Pulmonary artery endothelial cell (primary cell): ENCODE measurements around the gene ASCL2. TPM values are rescaled to one million over a fixed set of nuclear protein-coding genes. Genes with fewer than 3 reads are reported as not detected.

Experiments
- DNase-seq: peaks from one replicate; pipeline ENCODE4 v3.0.0-alpha.2; 2011; ENCODE audit warnings: low read depth, low spot score
- total RNA-seq: library from RNA; depleted of rRNA; stranded (reverse); fragments of >200 nt; gene quantifications from 2 replicates; pipeline ENCODE4 v1.2.3, GENCODE V29; 2014

The ASCL2 gene
- total RNA-seq, 1 donor from 2014 or later = not detected

GRCh38 chr11:2275334-2276279, 5.2 kb upstream of the ASCL2 start:
- no peak for DNase-seq

DNA sequence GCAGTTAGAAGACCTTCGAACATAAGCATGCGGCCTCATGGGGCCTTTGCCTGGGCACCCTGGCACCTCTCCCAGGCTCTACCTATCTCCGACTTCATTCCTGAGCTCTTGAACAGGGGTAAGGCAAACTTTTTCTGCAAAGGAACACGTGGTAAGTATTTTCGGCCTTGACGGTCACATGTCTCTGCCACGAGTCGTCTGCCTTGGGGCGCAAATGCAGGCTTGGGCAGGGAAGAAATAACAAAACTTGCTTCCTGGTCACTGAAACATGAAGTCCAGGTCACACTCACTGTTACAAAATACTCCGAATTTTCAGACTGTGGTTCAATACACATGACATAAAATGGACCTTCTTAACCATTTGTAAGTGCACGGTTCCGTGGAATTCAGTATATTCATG, 3.4 kb upstream of the ASCL2 start:
- no peak for DNase-seq

GRCh38 chr11:2273311-2273710, 2.9 kb upstream of the ASCL2 start:
- no peak for DNase-seq

DNA sequence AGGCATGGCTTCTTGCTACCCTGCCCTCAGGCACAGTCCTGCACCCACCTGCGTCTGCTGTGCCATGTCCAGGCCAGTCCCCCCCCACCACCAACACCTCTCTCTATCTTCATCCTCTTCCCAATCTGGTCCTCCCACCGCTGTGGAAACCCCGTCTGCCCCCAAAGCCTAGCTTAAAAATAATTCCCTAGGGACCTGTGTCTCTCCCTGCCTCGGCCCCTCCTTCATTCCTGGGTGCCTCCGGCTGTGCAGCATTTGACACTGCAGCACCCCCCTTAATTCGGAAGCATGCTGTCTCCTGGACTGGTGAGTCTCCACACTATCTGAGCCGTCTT, 2.5 kb upstream of the ASCL2 start:
- DNase-seq = no peak

GRCh38 chr11:2272228-2272945, 2.0 kb upstream of the ASCL2 start:
- DNase-seq = no peak

DNA sequence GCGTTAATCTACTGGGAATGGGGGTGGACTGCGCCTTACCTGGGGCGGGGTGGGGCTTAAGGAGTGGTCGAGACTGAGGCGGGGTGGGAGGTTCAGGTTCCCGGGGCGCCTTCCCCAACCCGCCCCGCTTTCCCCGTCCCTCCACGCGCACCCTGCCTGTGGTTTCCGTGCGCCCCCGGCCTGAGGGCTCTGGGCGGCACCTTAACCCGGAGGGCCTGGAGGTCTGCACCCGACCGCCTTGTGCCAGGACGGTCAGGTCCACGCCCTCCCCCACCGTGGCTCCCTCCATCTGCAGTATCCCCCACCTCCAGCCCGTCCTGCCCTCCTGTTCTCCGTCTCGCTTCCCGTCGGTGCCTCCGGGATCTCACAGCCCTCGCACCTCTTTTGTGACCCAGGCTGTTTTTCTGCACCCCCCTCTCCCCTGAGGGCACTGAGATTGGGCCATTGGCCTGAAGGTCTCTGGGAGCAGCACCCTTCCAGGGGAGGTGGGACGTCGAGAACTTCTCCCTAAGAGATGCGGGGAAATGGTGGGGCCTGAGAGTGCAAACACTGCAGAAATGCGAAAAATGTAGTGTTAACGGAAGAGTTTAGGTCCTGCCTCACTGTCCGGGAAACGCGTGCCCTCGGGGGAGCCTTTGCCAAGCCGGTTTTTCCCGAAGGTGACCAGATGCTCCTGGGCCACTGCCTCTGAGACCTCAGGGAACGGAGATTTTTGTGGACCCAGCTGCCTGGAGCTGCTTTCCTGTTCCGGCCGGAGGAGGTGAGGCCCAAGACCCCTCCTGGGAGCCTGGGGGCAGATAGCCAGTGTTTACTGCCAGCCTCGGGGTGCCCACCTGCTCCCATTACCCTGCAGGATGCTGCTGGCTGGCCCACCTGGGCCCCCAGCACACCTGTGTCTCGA, 1.2 kb upstream of the ASCL2 start:
- DNase-seq = no peak

DNA sequence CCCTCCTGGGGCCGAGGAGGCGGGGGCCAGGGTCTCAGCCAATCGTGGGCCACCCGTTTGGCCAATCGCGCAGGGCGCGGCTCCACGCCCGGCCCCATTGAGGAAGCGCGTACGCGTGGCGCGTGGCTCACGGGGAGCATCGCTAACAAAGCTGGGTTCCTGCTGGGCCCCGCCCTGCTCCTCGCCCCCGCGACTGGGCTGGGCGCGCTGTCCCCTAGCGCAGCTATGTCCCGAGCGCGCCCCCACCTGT, 614 bp upstream of the ASCL2 start:
- DNase-seq = no peak

DNA sequence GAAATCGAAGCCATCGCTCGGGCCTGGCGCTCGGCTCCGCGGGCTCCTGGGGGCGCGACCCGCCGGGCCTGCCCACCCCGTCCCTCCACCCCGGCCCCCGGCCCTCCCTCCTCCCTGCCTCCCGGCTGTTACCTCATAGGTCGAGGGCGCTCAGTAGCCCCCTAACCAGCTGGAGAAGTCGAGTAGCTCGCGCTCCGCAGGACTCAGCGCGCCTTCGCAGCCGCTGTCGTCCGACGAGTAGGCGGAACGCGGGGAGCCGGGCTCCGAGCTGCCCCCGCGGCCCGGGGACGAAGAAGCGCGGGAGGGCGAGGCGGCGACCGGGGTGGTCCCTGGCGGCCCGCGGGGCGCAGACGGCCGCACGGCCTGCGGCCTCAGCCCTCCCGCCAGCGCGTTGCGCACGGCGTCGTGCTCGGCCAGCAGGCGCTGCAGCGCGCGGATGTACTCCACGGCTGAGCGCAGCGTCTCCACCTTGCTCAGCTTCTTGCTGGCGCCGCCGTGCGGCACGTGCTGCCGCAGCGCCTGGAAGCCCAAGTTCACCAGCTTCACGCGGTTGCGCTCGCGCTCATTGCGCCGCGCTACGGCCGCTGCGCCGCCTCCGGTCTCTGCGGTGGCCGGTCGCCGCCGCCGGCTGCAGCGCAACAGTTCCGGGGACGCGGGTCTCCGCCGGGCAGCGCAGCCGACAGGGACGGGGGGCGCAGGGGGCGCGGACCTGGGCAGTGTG, 627 bp downstream of the ASCL2 start:
- no peak for DNase-seq

DNA sequence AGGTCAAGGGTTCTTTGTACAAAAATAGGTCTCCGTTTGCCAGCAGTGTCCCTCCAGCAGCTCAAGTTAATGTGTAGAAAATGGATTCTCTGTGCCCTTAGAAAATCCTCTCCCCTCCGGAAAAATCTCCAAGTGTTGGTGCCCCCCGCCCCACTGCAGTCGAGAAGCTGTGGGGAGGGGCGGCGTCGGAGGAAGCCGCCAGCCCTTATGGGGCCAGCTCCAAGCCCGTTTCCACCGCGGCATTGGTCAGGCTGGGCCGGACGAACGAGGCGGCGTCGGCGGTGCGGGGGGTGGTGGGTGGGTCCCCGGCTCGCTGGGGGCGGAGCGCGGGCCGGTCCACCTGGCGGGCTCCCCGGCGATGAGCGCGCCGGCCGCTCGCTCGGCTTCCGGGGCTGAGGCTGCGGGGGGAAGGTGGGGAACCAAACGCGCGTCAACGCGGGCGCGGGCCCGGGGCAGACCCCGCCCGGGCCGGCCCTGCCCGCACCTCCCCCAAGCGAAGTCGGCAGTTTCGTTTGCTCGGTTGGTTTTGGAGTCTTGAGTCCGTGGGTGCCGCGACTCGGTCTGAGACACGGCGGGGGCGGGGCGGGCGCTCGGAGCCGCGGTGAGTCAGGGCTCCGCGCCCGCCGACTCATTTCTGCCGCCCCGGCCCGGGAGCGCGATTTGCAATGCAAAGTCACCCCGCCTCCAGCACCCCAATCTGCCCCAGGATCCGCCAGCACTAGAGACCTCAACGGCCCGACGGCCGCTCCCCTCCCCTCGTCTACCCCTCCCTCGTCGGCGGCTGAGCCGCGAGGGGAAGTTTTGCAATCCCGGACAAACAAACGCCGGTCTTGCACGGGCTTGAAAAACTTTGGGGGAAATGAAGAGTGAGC, 1.4 kb downstream of the ASCL2 start:
- no peak for DNase-seq

- DNase-seq = no peak
These were observed 2.3 kb downstream of the ASCL2 start for GRCh38 chr11:2267851-2268728.

DNA sequence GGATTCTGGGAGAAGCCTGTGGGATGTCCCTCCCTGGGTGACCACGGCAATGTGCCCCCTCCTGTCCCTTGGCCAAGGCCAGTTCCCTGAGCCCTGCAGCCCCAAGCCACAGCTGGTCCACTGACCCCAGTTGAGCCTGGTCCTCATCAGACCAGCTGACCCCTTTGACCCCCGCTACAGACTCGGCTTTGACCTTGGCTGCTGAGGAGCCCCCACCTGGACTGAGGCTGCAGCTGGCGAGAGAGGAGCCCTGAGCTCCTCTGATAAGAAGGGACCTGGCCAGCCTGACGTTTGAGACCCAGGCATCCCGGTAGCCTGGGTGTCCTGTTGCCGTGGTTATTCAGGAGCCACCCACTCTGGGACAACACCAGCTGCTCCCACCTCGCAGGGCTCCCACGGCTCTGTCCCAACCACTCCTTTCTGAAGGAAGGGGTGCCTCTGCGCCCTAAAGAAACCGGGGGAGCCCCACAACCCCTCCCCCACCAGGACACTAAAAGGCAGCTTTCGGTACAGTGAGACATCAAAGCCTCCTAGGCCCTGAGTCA, 3.0 kb downstream of the ASCL2 start:
- DNase-seq = no peak

GRCh38 chr11:2266586-2267305, 3.6 kb downstream of the ASCL2 start:
- DNase-seq = no peak

DNA sequence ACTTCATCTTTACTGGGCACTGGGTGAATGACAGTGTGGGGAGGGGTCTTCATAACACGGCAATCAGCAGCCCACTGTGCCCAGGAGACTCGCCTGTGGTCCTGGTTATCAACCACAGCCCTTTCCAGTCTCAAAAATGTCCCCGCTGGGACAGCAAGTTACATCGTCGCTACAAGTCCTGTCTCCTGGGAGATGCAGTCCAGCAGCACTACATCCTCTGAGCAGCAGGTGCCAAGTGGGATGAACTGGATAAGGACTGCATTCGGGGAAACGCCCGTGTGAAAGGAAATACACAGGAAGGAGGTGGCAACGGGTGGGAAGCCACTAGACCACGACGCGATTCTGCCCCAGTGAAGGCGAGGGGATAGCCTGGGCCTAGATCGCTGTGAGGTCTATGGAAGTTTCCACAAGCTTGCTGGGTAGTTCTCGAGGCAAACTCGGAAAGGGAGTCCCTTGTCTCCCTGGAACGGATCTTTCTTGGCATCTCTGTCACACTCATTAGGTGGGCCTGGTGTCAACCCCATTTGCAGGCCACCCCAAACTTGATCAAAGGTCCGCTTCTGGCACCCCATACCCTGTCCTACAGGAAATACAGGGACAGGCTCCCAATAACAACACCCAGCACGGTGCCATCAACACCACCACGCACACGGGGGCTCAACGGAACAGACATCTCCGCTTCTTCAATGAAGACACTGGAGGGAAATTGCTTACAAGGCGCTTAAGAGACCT, 4.4 kb downstream of the ASCL2 start:
- no peak for DNase-seq

- DNase-seq = no peak
These were observed 5.0 kb downstream of the ASCL2 start for GRCh38 chr11:2265396-2265795.

GRCh38 chr11:2264366-2265053, 5.9 kb downstream of the ASCL2 start:
- DNase-seq = no peak

GRCh38 chr11:2263724-2264360, 6.5 kb downstream of the ASCL2 start:
- no peak for DNase-seq
